ENCODE results near the gene PLS3. TPM values are rescaled to one million over a fixed set of nuclear protein-coding genes. Genes with fewer than 3 reads are reported as not detected.

Gene PLS3
- total RNA-seq, 1 donor: 358 TPM

DNA sequence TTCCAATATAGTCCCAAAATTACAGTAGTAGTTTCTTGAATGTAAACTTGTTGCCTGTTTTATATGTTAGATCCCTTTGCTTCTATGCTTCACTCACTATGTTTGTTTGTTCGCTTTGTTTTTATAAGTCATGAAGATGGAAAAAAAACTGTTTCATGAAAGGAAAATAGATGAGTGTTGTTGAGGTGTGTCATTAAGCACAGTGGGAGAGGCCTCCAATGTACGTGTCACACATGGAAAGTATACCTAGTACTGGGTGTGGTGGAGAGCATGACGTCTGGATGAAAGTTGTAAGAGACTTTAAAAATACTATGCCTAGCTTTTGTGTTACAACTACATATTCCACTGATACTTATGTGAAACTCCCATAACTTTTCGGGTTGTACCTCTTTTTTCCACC lies 28.4 kb downstream of the PLS3 start:
- H2AFZ ChIP-seq (ENCODE audit: low read length): no peak overlapping the region
- H3K9me3 ChIP-seq (ENCODE audit: low read depth, low read length): no peaks in the 10 kb centered on the region
- no peak overlapping the region for H3K4me2 ChIP-seq (ENCODE audit: insufficient read depth, low read length)
- H3K36me3 ChIP-seq (ENCODE audit: insufficient read depth, low read length): no peaks in the 10 kb centered on the region
- H3K27me3 ChIP-seq (ENCODE audit: insufficient read depth, low read length): peaks cover 16% of the 10 kb centered on the region
- no peak overlapping the region for H3K4me3 ChIP-seq (ENCODE audit: insufficient read depth, low read length)
- TF ChIP-seq CTCF (IDR thresholded peaks at IDR 0.05; ENCODE audit: extremely low read depth, low read depth, low read length): no peak
- DNase-seq (ENCODE audit: insufficient read length, low spot score, missing footprints): no peak
- peaks cover 23% of the 10 kb centered on the region for H3K4me1 ChIP-seq (ENCODE audit: insufficient read depth, low read length)
- no peaks in the 10 kb centered on the region for H4K20me1 ChIP-seq (ENCODE audit: insufficient read depth, low read length)
- H3K27ac ChIP-seq (ENCODE audit: low read depth, low read length): peak overlapping the region; percentile 32
- H3K79me2 ChIP-seq (ENCODE audit: insufficient read depth, low read length): peaks cover 73% of the 10 kb centered on the region

GRCh38 chrX:115591420-115591819 lies 30.4 kb downstream of the PLS3 start:
- no peak overlapping the region for H3K4me2 ChIP-seq (ENCODE audit: insufficient read depth, low read length)
- H4K20me1 ChIP-seq (ENCODE audit: insufficient read depth, low read length): no peaks in the 10 kb centered on the region
- H3K79me2 ChIP-seq (ENCODE audit: insufficient read depth, low read length): peaks cover 84% of the 10 kb centered on the region
- peaks cover 16% of the 10 kb centered on the region for H3K27me3 ChIP-seq (ENCODE audit: insufficient read depth, low read length)
- H3K27ac ChIP-seq (ENCODE audit: low read depth, low read length): peak overlapping the region; percentile 10
- TF ChIP-seq CTCF (IDR thresholded peaks at IDR 0.05; ENCODE audit: extremely low read depth, low read depth, low read length): no peak
- no peaks in the 10 kb centered on the region for H3K9me3 ChIP-seq (ENCODE audit: low read depth, low read length)
- H3K36me3 ChIP-seq (ENCODE audit: insufficient read depth, low read length): peaks cover 5% of the 10 kb centered on the region
- DNase-seq (ENCODE audit: insufficient read length, low spot score, missing footprints): no peak
- peaks cover 27% of the 10 kb centered on the region for H3K4me1 ChIP-seq (ENCODE audit: insufficient read depth, low read length)
- H3K4me3 ChIP-seq (ENCODE audit: insufficient read depth, low read length): no peak overlapping the region
- H2AFZ ChIP-seq (ENCODE audit: low read length): no peak overlapping the region

DNA sequence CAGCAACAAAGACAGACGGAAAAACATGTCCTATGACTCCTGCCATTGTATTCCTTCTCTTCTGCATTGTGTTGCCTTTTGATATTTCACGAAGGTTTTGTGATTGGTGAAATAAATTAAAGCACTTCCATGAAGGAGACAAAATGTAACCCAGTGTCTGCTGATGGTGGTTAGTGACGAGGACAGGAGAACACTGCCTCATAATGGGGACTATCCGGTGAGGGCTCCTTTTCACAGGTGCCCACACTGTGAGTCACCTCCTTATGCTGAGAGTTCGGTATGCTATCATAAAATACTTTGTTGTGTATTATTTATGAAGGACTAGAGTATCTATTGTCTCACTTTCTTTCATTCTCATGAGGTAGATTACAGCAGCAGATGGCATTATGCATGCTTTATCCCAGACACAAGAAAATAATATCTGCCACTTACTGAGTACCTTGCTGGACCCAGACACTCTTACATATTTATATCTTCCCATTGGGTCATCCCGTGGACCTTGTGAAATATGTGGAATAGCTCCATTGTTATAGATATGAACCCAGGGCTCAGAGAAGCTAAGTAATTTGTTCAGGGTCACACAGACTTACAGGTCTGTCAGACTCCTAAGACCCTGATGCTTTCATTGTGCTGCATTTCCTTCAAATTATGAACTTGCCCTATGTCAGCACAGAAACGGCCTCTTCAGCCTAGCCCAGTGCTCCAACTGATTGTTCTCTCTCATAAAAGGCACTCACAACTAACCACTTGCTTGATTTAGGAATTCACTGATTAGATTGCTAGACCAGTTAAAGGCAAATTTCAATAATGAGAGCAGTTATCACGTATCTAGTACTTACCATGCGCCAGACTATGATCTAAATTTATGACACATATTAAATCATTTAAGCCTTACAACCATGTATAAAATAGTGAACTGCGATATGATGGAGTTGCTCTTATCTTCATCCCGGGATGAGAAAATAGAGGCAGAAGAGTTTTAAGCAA lies 31.2 kb downstream of the PLS3 start:
- peak overlapping the region; percentile 65 for H3K4me2 ChIP-seq (ENCODE audit: insufficient read depth, low read length)
- no peak for TF ChIP-seq CTCF (IDR thresholded peaks at IDR 0.05; ENCODE audit: extremely low read depth, low read depth, low read length)

GRCh38 chrX:115592997-115593734 lies 32.2 kb downstream of the PLS3 start:
- Histone ChIP-seq H3K9me3 (ENCODE audit: low read depth, low read length) (no peaks in the 10 kb centered on the region), H3K4me3 (ENCODE audit: insufficient read depth, low read length) (peak overlapping the region; percentile 60), H4K20me1 (ENCODE audit: insufficient read depth, low read length) (no peaks in the 10 kb centered on the region), H3K79me2 (ENCODE audit: insufficient read depth, low read length) (peaks cover 83% of the 10 kb centered on the region), H3K36me3 (ENCODE audit: insufficient read depth, low read length) (peaks cover 6% of the 10 kb centered on the region), H3K27me3 (ENCODE audit: insufficient read depth, low read length) (peaks cover 18% of the 10 kb centered on the region), H2AFZ (ENCODE audit: low read length) (no peak overlapping the region), H3K4me2 (ENCODE audit: insufficient read depth, low read length) (peak overlapping the region; percentile 65), H3K4me1 (ENCODE audit: insufficient read depth, low read length) (peaks cover 27% of the 10 kb centered on the region), H3K27ac (ENCODE audit: low read depth, low read length) (peak overlapping the region; percentile 58)
- no peak for DNase-seq (ENCODE audit: insufficient read length, low spot score, missing footprints)
- no peak for TF ChIP-seq CTCF (IDR thresholded peaks at IDR 0.05; ENCODE audit: extremely low read depth, low read depth, low read length)

More for the DNA sequence above, 31.2 kb downstream of the PLS3 start:
- Histone ChIP-seq H3K27me3 (ENCODE audit: insufficient read depth, low read length) (peaks cover 16% of the 10 kb centered on the region), H3K36me3 (ENCODE audit: insufficient read depth, low read length) (peaks cover 6% of the 10 kb centered on the region), H3K79me2 (ENCODE audit: insufficient read depth, low read length) (peaks cover 82% of the 10 kb centered on the region), H3K27ac (ENCODE audit: low read depth, low read length) (peak overlapping the region; percentile 14), H3K4me1 (ENCODE audit: insufficient read depth, low read length) (peaks cover 27% of the 10 kb centered on the region), H2AFZ (ENCODE audit: low read length) (no peak overlapping the region), H4K20me1 (ENCODE audit: insufficient read depth, low read length) (no peaks in the 10 kb centered on the region), H3K9me3 (ENCODE audit: low read depth, low read length) (no peaks in the 10 kb centered on the region), H3K4me3 (ENCODE audit: insufficient read depth, low read length) (no peak overlapping the region)
- no peak for DNase-seq (ENCODE audit: insufficient read length, low spot score, missing footprints)

Data from osteoblast (primary cell).